ENCODE results near the gene RHOBTB1.

The RHOBTB1 gene

DNA sequence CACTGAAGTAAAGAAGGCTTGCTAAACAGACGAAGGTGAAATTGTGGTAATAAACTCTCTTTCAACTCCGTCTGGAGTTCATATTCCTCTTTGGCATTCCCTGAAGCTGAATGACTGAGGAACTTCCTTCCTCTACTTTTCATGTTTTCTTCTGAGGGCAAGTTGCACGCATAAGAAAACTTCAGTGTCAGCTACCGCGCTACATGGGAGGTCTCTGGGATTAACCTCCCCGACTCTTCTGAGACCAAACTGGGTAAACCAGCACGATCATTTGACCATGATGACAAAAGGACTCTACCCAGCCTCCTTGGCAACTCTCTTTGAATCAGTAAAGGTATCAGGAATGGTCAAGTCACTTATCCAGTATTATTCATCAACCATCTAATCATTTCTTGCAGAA is 44.7 kb downstream of the RHOBTB1 start:
- no peak overlapping the region for H3K4me3 ChIP-seq (ENCODE audit: low read depth in 1 of 2, low read length in 2 of 2)
- no peak overlapping the region for H3K27ac ChIP-seq (ENCODE audit: low read length)
- no peaks in the 10 kb centered on the region for H3K27me3 ChIP-seq (ENCODE audit: low read depth, low read length)
- no peaks in the 10 kb centered on the region for H3K9me3 ChIP-seq (ENCODE audit: control insufficient read depth in 1 of 2, low read length in 2 of 2)
- H3K4me1 ChIP-seq (ENCODE audit: control insufficient read depth in 1 of 2, insufficient read depth in 2 of 2, low read length in 2 of 2), result peaks cover 0 to 38% of the 10 kb centered on the region in 2 donors
- H3K36me3 ChIP-seq (ENCODE audit: control insufficient read depth in 1 of 2, insufficient read depth in 2 of 2, low read length in 2 of 2), result no peaks in the 10 kb centered on the region

- Histone ChIP-seq H3K27ac (ENCODE audit: low read length) (no peak overlapping the region), H3K4me1 (ENCODE audit: control insufficient read depth in 1 of 2, insufficient read depth in 2 of 2, low read length in 2 of 2) (peaks cover 0 to 47% of the 10 kb centered on the region in 2 donors)
Measured at GRCh38 chr10:60898321-60898720, 45.7 kb downstream of the RHOBTB1 start.

GRCh38 chr10:60896810-60897209 is 47.2 kb downstream of the RHOBTB1 start:
- H3K27me3 ChIP-seq (ENCODE audit: low read depth, low read length), result no peaks in the 10 kb centered on the region
- no peaks in the 10 kb centered on the region for H3K9me3 ChIP-seq (ENCODE audit: control insufficient read depth in 1 of 2, low read length in 2 of 2)
- no peak overlapping the region for H3K27ac ChIP-seq (ENCODE audit: low read length)
- H3K4me1 ChIP-seq (ENCODE audit: control insufficient read depth in 1 of 2, insufficient read depth in 2 of 2, low read length in 2 of 2), result peaks cover 0 to 47% of the 10 kb centered on the region in 2 donors
- H3K4me3 ChIP-seq (ENCODE audit: low read depth in 1 of 2, low read length in 2 of 2), result no peak overlapping the region
- no peaks in the 10 kb centered on the region for H3K36me3 ChIP-seq (ENCODE audit: control insufficient read depth in 1 of 2, insufficient read depth in 2 of 2, low read length in 2 of 2)

More at GRCh38 chr10:60898321-60898720, 45.7 kb downstream of the RHOBTB1 start:
- Histone ChIP-seq H3K4me3 (ENCODE audit: low read depth in 1 of 2, low read length in 2 of 2) (no peak overlapping the region), H3K9me3 (ENCODE audit: control insufficient read depth in 1 of 2, low read length in 2 of 2) (no peaks in the 10 kb centered on the region), H3K36me3 (ENCODE audit: control insufficient read depth in 1 of 2, insufficient read depth in 2 of 2, low read length in 2 of 2) (no peaks in the 10 kb centered on the region), H3K27me3 (ENCODE audit: low read depth, low read length) (no peaks in the 10 kb centered on the region)

- Histone ChIP-seq H3K4me3 (ENCODE audit: low read depth in 1 of 2, low read length in 2 of 2) (no peak overlapping the region), H3K4me1 (ENCODE audit: control insufficient read depth in 1 of 2, insufficient read depth in 2 of 2, low read length in 2 of 2) (peaks cover 0 to 44% of the 10 kb centered on the region in 2 donors), H3K27ac (ENCODE audit: low read length) (no peak overlapping the region), H3K9me3 (ENCODE audit: control insufficient read depth in 1 of 2, low read length in 2 of 2) (no peaks in the 10 kb centered on the region), H3K27me3 (ENCODE audit: low read depth, low read length) (no peaks in the 10 kb centered on the region), H3K36me3 (ENCODE audit: control insufficient read depth in 1 of 2, insufficient read depth in 2 of 2, low read length in 2 of 2) (no peaks in the 10 kb centered on the region)
Measured at GRCh38 chr10:60896033-60896432, 48.0 kb downstream of the RHOBTB1 start.

GRCh38 chr10:60894786-60895185 is 49.2 kb downstream of the RHOBTB1 start:
- no peak overlapping the region for H3K27ac ChIP-seq (ENCODE audit: low read length)
- H3K4me1 ChIP-seq (ENCODE audit: control insufficient read depth in 1 of 2, insufficient read depth in 2 of 2, low read length in 2 of 2), result peaks cover 0 to 44% of the 10 kb centered on the region in 2 donors
- H3K27me3 ChIP-seq (ENCODE audit: low read depth, low read length), result no peaks in the 10 kb centered on the region
- H3K36me3 ChIP-seq (ENCODE audit: control insufficient read depth in 1 of 2, insufficient read depth in 2 of 2, low read length in 2 of 2), result no peaks in the 10 kb centered on the region
- no peaks in the 10 kb centered on the region for H3K9me3 ChIP-seq (ENCODE audit: control insufficient read depth in 1 of 2, low read length in 2 of 2)
- H3K4me3 ChIP-seq (ENCODE audit: low read depth in 1 of 2, low read length in 2 of 2), result no peak overlapping the region

DNA sequence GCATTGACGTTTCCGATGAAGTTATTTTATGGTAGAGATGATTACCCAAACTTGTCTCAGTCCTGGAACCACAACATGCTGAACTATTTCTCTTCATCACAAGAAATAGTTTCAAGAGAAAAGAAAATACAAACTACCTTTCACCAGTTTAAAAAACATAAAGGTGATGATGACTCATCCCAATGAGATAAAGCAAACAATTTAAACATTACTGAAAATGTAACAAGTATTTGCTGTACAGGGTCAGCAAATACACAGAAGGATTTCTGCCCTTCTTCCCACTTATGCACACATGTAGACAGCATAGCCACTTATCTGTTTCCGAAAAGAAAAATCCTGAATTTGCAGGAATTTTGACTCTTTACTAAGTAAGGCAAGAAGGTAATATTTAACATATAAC is 50.8 kb downstream of the RHOBTB1 start:
- no peak overlapping the region for H3K27ac ChIP-seq (ENCODE audit: low read length)

DNA sequence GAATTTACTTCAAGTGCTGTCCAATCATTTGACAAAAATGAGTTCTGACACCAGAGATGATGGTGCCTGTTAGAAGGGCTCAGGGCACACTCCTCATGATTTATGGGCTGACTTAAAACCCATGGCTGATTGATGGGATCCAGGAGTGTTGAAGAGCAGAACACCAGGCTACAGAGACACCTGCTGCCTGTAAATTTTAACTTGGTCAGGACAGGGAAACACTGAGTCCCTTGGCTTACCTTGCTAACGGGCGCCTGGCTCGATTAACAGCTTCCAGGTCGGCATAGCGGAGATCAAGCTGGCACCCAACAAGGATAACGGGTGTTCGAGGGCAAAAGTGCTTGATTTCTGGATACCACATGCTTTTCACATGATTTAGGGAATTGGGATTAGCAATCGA is 51.4 kb downstream of the RHOBTB1 start:
- Histone ChIP-seq H3K27me3 (ENCODE audit: low read depth, low read length) (no peaks in the 10 kb centered on the region), H3K9me3 (ENCODE audit: control insufficient read depth in 1 of 2, low read length in 2 of 2) (no peaks in the 10 kb centered on the region), H3K36me3 (ENCODE audit: control insufficient read depth in 1 of 2, insufficient read depth in 2 of 2, low read length in 2 of 2) (peaks cover 6 to 14% of the 10 kb centered on the region in 2 donors), H3K27ac (ENCODE audit: low read length) (no peak overlapping the region), H3K4me3 (ENCODE audit: low read depth in 1 of 2, low read length in 2 of 2) (no peak overlapping the region), H3K4me1 (ENCODE audit: control insufficient read depth in 1 of 2, insufficient read depth in 2 of 2, low read length in 2 of 2) (peaks cover 0 to 33% of the 10 kb centered on the region in 2 donors)

More for the DNA sequence above, 50.8 kb downstream of the RHOBTB1 start:
- H3K4me3 ChIP-seq (ENCODE audit: low read depth in 1 of 2, low read length in 2 of 2), result no peak overlapping the region
- peaks cover 0 to 38% of the 10 kb centered on the region in 2 donors for H3K4me1 ChIP-seq (ENCODE audit: control insufficient read depth in 1 of 2, insufficient read depth in 2 of 2, low read length in 2 of 2)
- H3K36me3 ChIP-seq (ENCODE audit: control insufficient read depth in 1 of 2, insufficient read depth in 2 of 2, low read length in 2 of 2), result peaks cover 3 to 7% of the 10 kb centered on the region in 2 donors
- no peaks in the 10 kb centered on the region for H3K27me3 ChIP-seq (ENCODE audit: low read depth, low read length)
- H3K9me3 ChIP-seq (ENCODE audit: control insufficient read depth in 1 of 2, low read length in 2 of 2), result no peaks in the 10 kb centered on the region

- Histone ChIP-seq H3K27ac (ENCODE audit: low read length) (no peak overlapping the region), H3K27me3 (ENCODE audit: low read depth, low read length) (no peaks in the 10 kb centered on the region), H3K4me3 (ENCODE audit: low read depth in 1 of 2, low read length in 2 of 2) (no peak overlapping the region), H3K4me1 (ENCODE audit: control insufficient read depth in 1 of 2, insufficient read depth in 2 of 2, low read length in 2 of 2) (peaks cover 0 to 22% of the 10 kb centered on the region in 2 donors), H3K9me3 (ENCODE audit: control insufficient read depth in 1 of 2, low read length in 2 of 2) (no peaks in the 10 kb centered on the region), H3K36me3 (ENCODE audit: control insufficient read depth in 1 of 2, insufficient read depth in 2 of 2, low read length in 2 of 2) (peaks cover 6 to 17% of the 10 kb centered on the region in 2 donors)
Measured at GRCh38 chr10:60890811-60891210, 53.2 kb downstream of the RHOBTB1 start.

- peaks cover 2 to 16% of the 10 kb centered on the region in 2 donors for H3K36me3 ChIP-seq (ENCODE audit: control insufficient read depth in 1 of 2, insufficient read depth in 2 of 2, low read length in 2 of 2)
- no peaks in the 10 kb centered on the region for H3K9me3 ChIP-seq (ENCODE audit: control insufficient read depth in 1 of 2, low read length in 2 of 2)
- H3K4me3 ChIP-seq (ENCODE audit: low read depth in 1 of 2, low read length in 2 of 2), result no peak overlapping the region
- no peaks in the 10 kb centered on the region for H3K4me1 ChIP-seq (ENCODE audit: control insufficient read depth in 1 of 2, insufficient read depth in 2 of 2, low read length in 2 of 2)
- no peaks in the 10 kb centered on the region for H3K27me3 ChIP-seq (ENCODE audit: low read depth, low read length)
- no peak overlapping the region for H3K27ac ChIP-seq (ENCODE audit: low read length)
Measured at GRCh38 chr10:60883187-60883586, 60.8 kb downstream of the RHOBTB1 start.

GRCh38 chr10:60878224-60878623 is 65.8 kb downstream of the RHOBTB1 start:
- H3K9me3 ChIP-seq (ENCODE audit: control insufficient read depth in 1 of 2, low read length in 2 of 2), result no peaks in the 10 kb centered on the region
- H3K27ac ChIP-seq (ENCODE audit: low read length), result no peak overlapping the region
- H3K4me3 ChIP-seq (ENCODE audit: low read depth in 1 of 2, low read length in 2 of 2), result no peak overlapping the region
- no peaks in the 10 kb centered on the region for H3K27me3 ChIP-seq (ENCODE audit: low read depth, low read length)
- H3K4me1 ChIP-seq (ENCODE audit: control insufficient read depth in 1 of 2, insufficient read depth in 2 of 2, low read length in 2 of 2), result no peaks in the 10 kb centered on the region
- peaks cover 2 to 7% of the 10 kb centered on the region in 2 donors for H3K36me3 ChIP-seq (ENCODE audit: control insufficient read depth in 1 of 2, insufficient read depth in 2 of 2, low read length in 2 of 2)

DNA sequence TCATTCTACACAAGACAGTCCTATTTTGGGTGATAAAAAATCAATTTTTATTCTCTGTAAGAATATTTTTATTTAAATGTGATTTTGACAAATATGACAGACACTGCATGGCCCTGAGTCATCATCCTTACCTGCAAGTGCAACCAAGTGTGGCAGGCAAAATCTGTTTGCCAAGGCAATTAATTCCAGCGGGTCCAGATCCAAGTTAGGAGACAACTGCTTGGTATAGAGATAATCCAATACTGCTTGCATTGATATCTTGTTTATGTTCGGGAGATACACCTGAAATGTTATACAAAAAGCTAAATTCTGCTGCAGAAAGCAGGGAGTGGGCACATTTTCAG is 66.2 kb downstream of the RHOBTB1 start:
- H3K27me3 ChIP-seq (ENCODE audit: low read depth, low read length), result no peaks in the 10 kb centered on the region
- peaks cover 6 to 7% of the 10 kb centered on the region in 2 donors for H3K36me3 ChIP-seq (ENCODE audit: control insufficient read depth in 1 of 2, insufficient read depth in 2 of 2, low read length in 2 of 2)
- H3K9me3 ChIP-seq (ENCODE audit: control insufficient read depth in 1 of 2, low read length in 2 of 2), result no peaks in the 10 kb centered on the region
- no peak overlapping the region for H3K4me3 ChIP-seq (ENCODE audit: low read depth in 1 of 2, low read length in 2 of 2)
- H3K4me1 ChIP-seq (ENCODE audit: control insufficient read depth in 1 of 2, insufficient read depth in 2 of 2, low read length in 2 of 2), result no peaks in the 10 kb centered on the region
- no peak overlapping the region for H3K27ac ChIP-seq (ENCODE audit: low read length)

- Histone ChIP-seq H3K9me3 (ENCODE audit: control insufficient read depth in 1 of 2, low read length in 2 of 2) (no peaks in the 10 kb centered on the region), H3K36me3 (ENCODE audit: control insufficient read depth in 1 of 2, insufficient read depth in 2 of 2, low read length in 2 of 2) (peaks cover 7 to 8% of the 10 kb centered on the region in 2 donors), H3K27me3 (ENCODE audit: low read depth, low read length) (no peaks in the 10 kb centered on the region), H3K4me3 (ENCODE audit: low read depth in 1 of 2, low read length in 2 of 2) (no peak overlapping the region), H3K4me1 (ENCODE audit: control insufficient read depth in 1 of 2, insufficient read depth in 2 of 2, low read length in 2 of 2) (no peaks in the 10 kb centered on the region), H3K27ac (ENCODE audit: low read length) (no peak overlapping the region)
Measured at GRCh38 chr10:60877061-60877776, 66.8 kb downstream of the RHOBTB1 start.
